Heart right ventricle (tissue), 16 donors: ENCODE data around the gene SMYD3. TPM values are rescaled to one million over a fixed set of nuclear protein-coding genes. Genes with fewer than 3 reads are reported as not detected.

Experiments
- ATAC-seq, 8 donors: fragments of 200-7000 bp; cut with Tn5 transposase; one replicate each; pipeline ENCODE4 v1.9.1; 2020; ENCODE audit warnings: mild to moderate bottlenecking in 8 of 8, moderate library complexity in 8 of 8, moderate number of reproducible peaks in 1 of 8
- DNase-seq, 2 donors: peaks; one replicate each; pipeline ENCODE4 v3.0.0-alpha.2; 2020
- H3K27ac ChIP-seq, 10 donors: fragments of 200-600 bp; sonication (generic) in 2 of 10; one replicate each; pipeline versions ENCODE4 v1.5.0 to v1.8.0; 2020 to 2022; ENCODE audit warnings: mild to moderate bottlenecking in 3 of 10
- H3K27me3 ChIP-seq, 7 donors: fragments of 200-600 bp; one replicate each; pipeline ENCODE4 v1.8.0; 2021 to 2022; ENCODE audit warnings: mild to moderate bottlenecking in 2 of 7
- H3K36me3 ChIP-seq, 9 donors: fragments of 200-600 bp; sonication (generic) in 1 of 9; one replicate each; pipeline versions ENCODE4 v1.5.0 to v1.8.0; 2020 to 2022; ENCODE audit warnings: mild to moderate bottlenecking in 2 of 9
- H3K4me1 ChIP-seq, 9 donors: fragments of 200-600 bp; sonication (generic) in 1 of 9; one replicate each; pipeline versions ENCODE4 v1.5.0 to v1.8.0; 2020 to 2022; ENCODE audit warnings: mild to moderate bottlenecking in 4 of 9
- H3K4me3 ChIP-seq, 10 donors: fragments of 200-600 bp; sonication (generic) in 2 of 10; one replicate each; pipeline versions ENCODE4 v1.5.0 to v1.8.0; 2020 to 2022; ENCODE audit warnings: mild to moderate bottlenecking in 7 of 10, moderate library complexity in 2 of 10
- H3K9me3 ChIP-seq, 11 donors: fragments of 200-600 bp in 10 of 11; sonication (generic) in 2 of 11; one replicate each; pipeline versions ENCODE4 v1.5.0 to v1.8.0; 2013 to 2022; ENCODE audit warnings: mild to moderate bottlenecking in 2 of 11, control low read depth in 1 of 11, moderate library complexity in 1 of 11
- CTCF ChIP-seq, 9 donors: fragments of 200-600 bp; sonication (generic) in 2 of 9; IDR thresholded peaks; one replicate each; pipeline versions ENCODE4 v1.5.0 to v1.8.0; 2021 to 2022; ENCODE audit warnings: antibody characterized with exemption in 9 of 9, mild to moderate bottlenecking in 5 of 9, moderate library complexity in 1 of 9
- WGBS, 2 donors: extraction: QIAGEN DNeasy Blood & Tissue Kit; methylation state at CpG; one replicate each; pipeline ENCODE4 v1.1.7; 2013; ENCODE audit warnings: inconsistent platforms in 1 of 2; 5-methylcytosine and 5-hydroxymethylcytosine counted together
- intact Hi-C, 10 donors: fragments of 100-400 bp; cut with DNase I; formaldehyde crosslinking; loops; one replicate each; pipeline versions ENCODE4 v1.11.1 to v1.14.2; 2022
- polyA plus RNA-seq, 2 donors: library from polyadenylated mRNA; stranded (reverse); fragments of 200-250 nt; gene quantifications; one replicate each; pipeline ENCODE4 v1.2.3, GENCODE V29; 2013
- total RNA-seq, 10 donors: library from RNA; stranded (reverse); fragmentation: NEBNext Ultra II Directional in 3 of 10; extraction: Animal tissue kit (Norgen Biotek cat#: 25700) in 3 of 10; gene quantifications; one replicate each; pipeline versions ENCODE4 v1.2.1 to v1.2.4, GENCODE V29; 2021 to 2023
- donor health status: Arrhythmogenic right ventricular cardiomyopathy.
- donor health status: ischemic (EF 13 %, LVEDD 7.1; RV severe dilation, severe dysfunction).
- donor health status: healthy with polysubstance abuse.
- donor health status: DM: no; HTN: yes; CAD: no.
- donor health status: DM: no; HTN: no; CAD: no.
- donor health status: ischemic (EF 25% LVEDD 6.9; RV normal size, moderate dysfunction).
- donor health status: ischemic (EF 25% LVEDD 5.7; RV mildly dilated, moderate dysfunction).
- donor health status: healthy.
- donor health status: DM: yes; HTN: yes; CAD: no.
- donor health status: Ischemic cardiomyopathy.
- donor health status: ischemic (EF 35%, LVEDD 5.7; RV mildly dilated, moderate dysfunction).
- donor health status: nonischemic (EF 11% LVEDD 7.7; RV severe dilation, severe dysfunction).
- donor health status: DM: yes; HTN: yes; CAD: no.
- donor health status: PGD.
- donor health status: ischemic (EF 29% LVEDD 5.4; RV normal size, mild dysfunction).
- donor health status: nonischemic (EF 23%, LVEDD 6.1; RV moderate dilation, normal function).

The SMYD3 gene
- total and polyA plus RNA-seq, 12 donors, result 5.9 to 13.9 (median 8.1) TPM

- 89 to 92% methylated on average over 3 of the region's 3 CpGs for WGBS, 2 donors
- H3K9me3 ChIP-seq, result no peaks in the 10 kb centered on the region
- no peak overlapping the region for H3K27ac ChIP-seq
- ATAC-seq (no peak), DNase-seq (no peak)
- TF ChIP-seq CTCF (IDR thresholded peaks at IDR 0.05), result no peak
- peaks cover 0 to 21% (median 0%) of the 10 kb centered on the region in 9 donors for H3K4me1 ChIP-seq
- intact Hi-C loops, result no loop called here
- no peaks in the 10 kb centered on the region for H3K36me3 ChIP-seq
- no peak overlapping the region for H3K4me3 ChIP-seq
- H3K27me3 ChIP-seq, result no peaks in the 10 kb centered on the region
Measured at GRCh38 chr1:246213036-246213435, 294.0 kb downstream of the SMYD3 start.

GRCh38 chr1:246212013-246212412 is 295.1 kb downstream of the SMYD3 start:
- Histone ChIP-seq H3K27ac (no peak overlapping the region), H3K36me3 (no peaks in the 10 kb centered on the region), H3K4me3 (no peak overlapping the region), H3K27me3 (no peaks in the 10 kb centered on the region), H3K4me1 (peaks cover 0 to 21% (median 0%) of the 10 kb centered on the region in 9 donors), H3K9me3 (no peaks in the 10 kb centered on the region)
- TF ChIP-seq CTCF (IDR thresholded peaks at IDR 0.05), result no peak
- DNase-seq (no peak), ATAC-seq (no peak)
- intact Hi-C loops, result no loop called here
- WGBS, 2 donors, result 96% methylated on average over 2 of the region's 2 CpGs

- Histone ChIP-seq H3K27me3 (no peaks in the 10 kb centered on the region), H3K27ac (no peak overlapping the region), H3K36me3 (no peaks in the 10 kb centered on the region), H3K4me1 (peaks cover 0 to 21% (median 0%) of the 10 kb centered on the region in 9 donors), H3K4me3 (no peak overlapping the region), H3K9me3 (no peaks in the 10 kb centered on the region)
- DNase-seq (no peak), ATAC-seq (no peak)
- intact Hi-C loops, result no loop called here
- WGBS, 2 donors, result 74% methylated on average over 10 of the region's 10 CpGs
- TF ChIP-seq CTCF (IDR thresholded peaks at IDR 0.05), result no peak
Measured at GRCh38 chr1:246210756-246211155, 296.3 kb downstream of the SMYD3 start.

GRCh38 chr1:246208105-246208504 is 299.0 kb downstream of the SMYD3 start:
- no peaks in the 10 kb centered on the region for H3K36me3 ChIP-seq
- H3K4me3 ChIP-seq, result no peak overlapping the region
- H3K27me3 ChIP-seq, result no peaks in the 10 kb centered on the region
- WGBS, 2 donors, result 60 to 81% methylated on average over 2 of the region's 2 CpGs
- H3K9me3 ChIP-seq, result no peaks in the 10 kb centered on the region
- H3K27ac ChIP-seq, result no peak overlapping the region
- H3K4me1 ChIP-seq, result peaks cover 0 to 3% (median 0%) of the 10 kb centered on the region in 9 donors
- intact Hi-C loops, result no loop called here
- no peak for DNase-seq
- no peak for TF ChIP-seq CTCF (IDR thresholded peaks at IDR 0.05)
- ATAC-seq, result no peak
